ENCODE measurements around the gene SAMM50.

SAMM50 gene

GRCh38 chr22:44032126-44032730 is 77.0 kb downstream of the SAMM50 start:
- no peak for TF ChIP-seq CTCF (IDR thresholded peaks at IDR 0.05; ENCODE audit: insufficient read depth, low read length, poor library complexity, severe bottlenecking)
- no peak for TF ChIP-seq EZH2phosphoT487 (conservative IDR thresholded peaks at IDR 0.05; ENCODE audit: low read length)
- Histone ChIP-seq H3K4me3 (ENCODE audit: insufficient read depth, low read length, poor library complexity, severe bottlenecking) (no peak overlapping the region), H3K9me2 (replicated peaks; ENCODE audit: insufficient read depth, low read length) (no peaks in the 10 kb centered on the region), H3K79me2 (ENCODE audit: insufficient read depth, low read length) (no peaks in the 10 kb centered on the region), H3K27ac (ENCODE audit: low read depth, low read length) (no peak overlapping the region), H2AFZ (ENCODE audit: low read depth, low read length, severe bottlenecking) (no peak overlapping the region), H3K36me3 (ENCODE audit: low read length) (no peaks in the 10 kb centered on the region), H3K4me2 (ENCODE audit: low read depth, low read length, poor library complexity, severe bottlenecking) (no peak overlapping the region), H3K9ac (ENCODE audit: low read length) (no peak overlapping the region), H4K20me1 (ENCODE audit: low read depth, low read length) (no peaks in the 10 kb centered on the region), H3K9me3 (ENCODE audit: insufficient read depth, low read length) (no peaks in the 10 kb centered on the region), H3K27me3 (ENCODE audit: low read length) (no peaks in the 10 kb centered on the region), H3F3A (ENCODE audit: insufficient read depth) (no peaks in the 10 kb centered on the region)

GRCh38 chr22:44033287-44033686 is 78.0 kb downstream of the SAMM50 start:
- Histone ChIP-seq H3K79me2 (ENCODE audit: insufficient read depth, low read length) (no peaks in the 10 kb centered on the region), H3K4me3 (ENCODE audit: insufficient read depth, low read length, poor library complexity, severe bottlenecking) (no peak overlapping the region), H3K9me2 (replicated peaks; ENCODE audit: insufficient read depth, low read length) (no peaks in the 10 kb centered on the region), H4K20me1 (ENCODE audit: low read depth, low read length) (no peaks in the 10 kb centered on the region), H3K9me3 (ENCODE audit: insufficient read depth, low read length) (no peaks in the 10 kb centered on the region), H3F3A (ENCODE audit: insufficient read depth) (no peaks in the 10 kb centered on the region), H3K36me3 (ENCODE audit: low read length) (no peaks in the 10 kb centered on the region), H2AFZ (ENCODE audit: low read depth, low read length, severe bottlenecking) (no peak overlapping the region), H3K4me2 (ENCODE audit: low read depth, low read length, poor library complexity, severe bottlenecking) (no peak overlapping the region), H3K27ac (ENCODE audit: low read depth, low read length) (no peak overlapping the region), H3K9ac (ENCODE audit: low read length) (no peak overlapping the region), H3K27me3 (ENCODE audit: low read length) (no peaks in the 10 kb centered on the region)
- TF ChIP-seq CTCF (IDR thresholded peaks at IDR 0.05; ENCODE audit: insufficient read depth, low read length, poor library complexity, severe bottlenecking) (no peak), EZH2phosphoT487 (conservative IDR thresholded peaks at IDR 0.05; ENCODE audit: low read length) (no peak)

- Histone ChIP-seq H3K79me2 (ENCODE audit: insufficient read depth, low read length) (no peaks in the 10 kb centered on the region), H3F3A (ENCODE audit: insufficient read depth) (no peaks in the 10 kb centered on the region), H3K9ac (ENCODE audit: low read length) (no peak overlapping the region), H3K4me2 (ENCODE audit: low read depth, low read length, poor library complexity, severe bottlenecking) (no peak overlapping the region), H3K27me3 (ENCODE audit: low read length) (no peaks in the 10 kb centered on the region), H3K4me3 (ENCODE audit: insufficient read depth, low read length, poor library complexity, severe bottlenecking) (no peak overlapping the region), H3K36me3 (ENCODE audit: low read length) (no peaks in the 10 kb centered on the region), H4K20me1 (ENCODE audit: low read depth, low read length) (no peaks in the 10 kb centered on the region), H3K27ac (ENCODE audit: low read depth, low read length) (no peak overlapping the region), H2AFZ (ENCODE audit: low read depth, low read length, severe bottlenecking) (no peak overlapping the region), H3K9me2 (replicated peaks; ENCODE audit: insufficient read depth, low read length) (no peaks in the 10 kb centered on the region), H3K9me3 (ENCODE audit: insufficient read depth, low read length) (no peaks in the 10 kb centered on the region)
- no peak for TF ChIP-seq CTCF (IDR thresholded peaks at IDR 0.05; ENCODE audit: insufficient read depth, low read length, poor library complexity, severe bottlenecking)
- TF ChIP-seq EZH2phosphoT487 (conservative IDR thresholded peaks at IDR 0.05; ENCODE audit: low read length) = no peak
Observed at GRCh38 chr22:44033694-44034093, 78.5 kb downstream of the SAMM50 start.

Data from SU-DHL-6 (cell line).